ENCODE measurements around the gene CPLX1.

Gene CPLX1

DNA sequence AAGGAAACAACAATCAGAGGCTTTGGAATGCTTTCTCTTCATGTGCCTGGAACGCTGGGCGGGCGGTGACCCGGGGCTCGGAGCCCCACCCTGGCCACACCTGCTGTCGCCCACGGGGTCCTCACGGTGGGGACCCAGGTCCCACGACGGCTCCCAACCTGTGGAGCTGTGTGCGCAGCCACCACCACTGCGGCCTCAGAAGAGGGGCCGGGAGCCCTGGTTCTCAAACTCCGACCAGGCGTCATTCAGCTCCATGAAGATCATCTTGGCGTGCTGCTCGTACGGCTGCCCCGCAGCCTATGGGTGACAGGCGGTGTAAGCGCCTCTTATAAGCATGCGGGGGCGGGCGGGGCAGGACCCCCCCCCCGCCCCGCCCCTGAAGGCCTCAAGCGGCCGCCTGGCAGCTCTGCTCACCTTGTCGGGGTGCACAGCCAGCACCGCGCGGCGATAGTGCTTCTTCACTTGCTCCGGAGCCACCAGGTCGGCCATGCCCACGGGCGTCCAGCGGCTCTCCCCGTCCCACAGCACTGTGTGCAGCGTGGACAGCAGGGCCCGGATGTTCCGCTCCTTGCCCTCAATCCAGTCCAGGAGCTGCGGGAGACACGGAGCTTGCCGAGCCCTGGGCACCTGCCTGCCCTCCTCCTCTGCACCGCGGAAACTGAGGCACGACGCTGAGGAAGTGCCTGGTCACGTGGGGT is 23.7 kb upstream of the CPLX1 start:
- no peak overlapping the region for H3K27ac ChIP-seq
- DNase-seq: no peak
- no peaks in the 10 kb centered on the region for H3K9me3 ChIP-seq
- H3K4me1 ChIP-seq: no peaks in the 10 kb centered on the region
- H3K36me3 ChIP-seq: peaks cover 23 to 71% (median 59%) of the 10 kb centered on the region in 3 donors
- TF ChIP-seq, protein P1, sequence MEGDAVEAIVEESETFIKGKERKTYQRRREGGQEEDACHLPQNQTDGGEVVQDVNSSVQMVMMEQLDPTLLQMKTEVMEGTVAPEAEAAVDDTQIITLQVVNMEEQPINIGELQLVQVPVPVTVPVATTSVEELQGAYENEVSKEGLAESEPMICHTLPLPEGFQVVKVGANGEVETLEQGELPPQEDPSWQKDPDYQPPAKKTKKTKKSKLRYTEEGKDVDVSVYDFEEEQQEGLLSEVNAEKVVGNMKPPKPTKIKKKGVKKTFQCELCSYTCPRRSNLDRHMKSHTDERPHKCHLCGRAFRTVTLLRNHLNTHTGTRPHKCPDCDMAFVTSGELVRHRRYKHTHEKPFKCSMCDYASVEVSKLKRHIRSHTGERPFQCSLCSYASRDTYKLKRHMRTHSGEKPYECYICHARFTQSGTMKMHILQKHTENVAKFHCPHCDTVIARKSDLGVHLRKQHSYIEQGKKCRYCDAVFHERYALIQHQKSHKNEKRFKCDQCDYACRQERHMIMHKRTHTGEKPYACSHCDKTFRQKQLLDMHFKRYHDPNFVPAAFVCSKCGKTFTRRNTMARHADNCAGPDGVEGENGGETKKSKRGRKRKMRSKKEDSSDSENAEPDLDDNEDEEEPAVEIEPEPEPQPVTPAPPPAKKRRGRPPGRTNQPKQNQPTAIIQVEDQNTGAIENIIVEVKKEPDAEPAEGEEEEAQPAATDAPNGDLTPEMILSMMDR (IDR thresholded peaks at IDR 0.05): no peak
- intact Hi-C loops (cut with DNase I; ENCODE audit: low total_unique reads): no loop called here
- H3K4me3 ChIP-seq: no peak overlapping the region
- no peaks in the 10 kb centered on the region for H3K27me3 ChIP-seq

DNA sequence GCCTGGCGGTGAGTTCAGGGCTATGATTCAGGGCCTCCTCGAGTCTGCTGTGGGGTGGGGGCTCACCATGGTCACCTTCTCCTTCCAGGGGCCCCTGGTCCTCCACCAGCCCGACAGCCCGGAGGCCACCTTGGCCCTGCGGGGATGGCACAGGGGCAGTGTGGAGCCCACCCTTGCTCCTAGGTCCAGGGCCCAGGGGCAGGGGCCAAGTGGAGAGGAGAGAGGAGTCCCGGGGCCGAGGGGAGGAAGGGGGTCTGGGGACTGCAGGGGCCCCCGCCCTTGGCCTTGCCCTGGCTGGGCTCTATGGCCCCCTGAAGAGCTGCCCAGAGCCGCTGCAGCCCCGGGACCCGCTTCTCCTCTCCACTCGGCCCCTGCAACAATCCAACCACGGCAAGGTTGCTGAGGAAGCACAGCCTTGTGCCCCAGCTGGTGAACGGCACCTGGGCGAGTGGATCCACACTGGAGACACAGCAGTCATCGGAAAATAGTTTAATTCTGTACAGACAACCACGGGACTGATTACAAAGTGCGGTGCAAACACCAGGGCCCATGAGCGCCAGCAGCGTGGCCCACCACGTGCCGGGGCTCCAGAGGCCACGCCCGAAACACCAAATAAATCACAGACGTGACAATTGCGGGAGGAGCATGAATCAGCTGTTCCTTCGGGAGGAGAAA is 23.0 kb upstream of the CPLX1 start:
- Histone ChIP-seq H3K36me3 (peaks cover 23 to 65% (median 53%) of the 10 kb centered on the region in 3 donors), H3K27me3 (no peaks in the 10 kb centered on the region), H3K9me3 (no peaks in the 10 kb centered on the region), H3K27ac (no peak overlapping the region), H3K4me1 (no peaks in the 10 kb centered on the region), H3K4me3 (no peak overlapping the region)
- intact Hi-C loops (cut with DNase I; ENCODE audit: low total_unique reads): no loop called here
- DNase-seq: no peak
- TF ChIP-seq, protein P1 (IDR thresholded peaks at IDR 0.05): no peak

DNA sequence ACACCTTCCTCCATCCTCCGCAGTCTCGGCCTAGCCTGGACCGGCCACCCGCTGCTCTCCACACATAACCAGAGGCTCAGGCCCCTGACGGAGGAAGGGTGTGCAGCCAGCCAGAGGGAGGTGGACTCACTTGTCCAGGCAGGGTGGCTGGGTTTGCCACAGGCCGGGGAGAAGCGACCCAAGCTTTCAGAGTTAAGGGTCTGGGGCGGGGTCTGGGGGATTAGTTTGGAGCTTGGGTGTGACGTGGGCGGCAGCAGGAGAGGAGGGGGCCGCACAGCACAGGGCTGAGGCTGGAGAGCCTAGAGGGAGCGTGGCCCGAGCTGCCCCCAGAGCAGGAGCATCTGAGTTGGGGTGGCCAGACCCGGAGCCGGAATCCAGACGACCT is 22.4 kb upstream of the CPLX1 start:
- H3K27ac ChIP-seq: no peak overlapping the region
- H3K4me1 ChIP-seq: no peaks in the 10 kb centered on the region
- intact Hi-C loops (cut with DNase I; ENCODE audit: low total_unique reads): no loop called here
- H3K4me3 ChIP-seq: no peak overlapping the region
- H3K27me3 ChIP-seq: no peaks in the 10 kb centered on the region
- TF ChIP-seq, protein P1 (IDR thresholded peaks at IDR 0.05): no peak
- no peaks in the 10 kb centered on the region for H3K9me3 ChIP-seq
- no peak for DNase-seq
- peaks cover 23 to 59% (median 52%) of the 10 kb centered on the region in 3 donors for H3K36me3 ChIP-seq

DNA sequence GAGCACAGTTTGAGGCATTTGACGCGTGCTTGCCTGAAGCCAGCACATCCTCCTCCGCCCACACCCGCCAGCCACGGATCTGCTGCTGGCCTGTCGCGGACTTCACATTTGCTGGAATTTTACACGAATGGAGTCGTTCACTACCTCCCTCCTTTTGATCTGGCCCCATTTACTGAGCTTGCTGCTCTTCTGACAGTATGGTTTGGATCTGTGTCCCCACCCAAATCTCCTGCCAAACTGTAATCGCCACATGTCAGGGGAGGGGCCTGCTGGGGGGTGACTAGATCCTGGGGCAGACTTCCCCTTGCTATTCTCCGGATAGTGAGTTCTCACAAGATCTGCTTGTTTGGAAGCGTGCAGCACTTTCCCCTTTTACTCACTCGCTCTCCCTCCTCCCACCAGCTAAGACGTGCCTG is 19.9 kb upstream of the CPLX1 start:
- Histone ChIP-seq H3K9me3 (no peaks in the 10 kb centered on the region), H3K27ac (no peak overlapping the region), H3K4me3 (no peak overlapping the region), H3K36me3 (peaks cover 18 to 34% (median 34%) of the 10 kb centered on the region in 3 donors), H3K27me3 (no peaks in the 10 kb centered on the region), H3K4me1 (no peaks in the 10 kb centered on the region)
- DNase-seq: no peak
- intact Hi-C loops (cut with DNase I; ENCODE audit: low total_unique reads): no loop called here
- TF ChIP-seq, protein P1 (IDR thresholded peaks at IDR 0.05): no peak

DNA sequence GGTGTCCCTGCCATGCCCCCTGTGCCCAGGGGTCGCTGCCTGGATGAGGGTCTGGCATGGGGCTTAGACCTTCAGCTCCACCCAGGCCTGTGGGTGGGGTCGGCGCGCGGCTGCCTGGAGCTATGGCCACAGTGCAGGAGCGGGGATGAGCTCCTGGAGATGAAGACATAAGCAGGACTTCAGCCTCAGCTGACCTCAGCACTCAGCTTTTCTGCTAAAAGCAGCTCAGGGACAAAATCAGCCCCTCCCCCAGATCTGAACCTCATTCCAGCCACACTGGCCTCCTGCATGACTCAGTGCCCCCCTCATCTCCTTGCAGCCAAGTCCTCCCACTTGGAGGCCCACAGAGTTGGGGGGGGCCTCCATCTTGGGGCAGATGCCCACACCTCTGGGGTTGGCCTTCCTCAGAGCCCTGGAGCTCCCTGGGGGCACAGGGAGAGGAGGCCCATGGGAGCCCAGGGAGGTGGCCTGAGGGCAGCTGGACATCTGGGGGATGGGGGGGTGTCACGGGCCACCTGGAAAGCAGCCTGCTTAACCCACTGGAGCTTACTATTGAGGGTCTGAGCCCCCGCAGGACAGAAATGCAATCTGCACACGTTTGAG is 19.4 kb upstream of the CPLX1 start:
- no peak for DNase-seq
- Histone ChIP-seq H3K27me3 (no peaks in the 10 kb centered on the region), H3K4me3 (no peak overlapping the region), H3K9me3 (no peaks in the 10 kb centered on the region), H3K36me3 (peaks cover 13 to 29% (median 28%) of the 10 kb centered on the region in 3 donors), H3K27ac (no peak overlapping the region), H3K4me1 (no peaks in the 10 kb centered on the region)
- TF ChIP-seq, protein P1 (IDR thresholded peaks at IDR 0.05): no peak
- intact Hi-C loops (cut with DNase I; ENCODE audit: low total_unique reads): no loop called here
